Activated T-helper 1 cell treated with anti-CD3 and anti-CD28 coated beads, Interleukin-2, amount 50 U/mL, for 16 hours (primary cell): ENCODE results near the gene SIGLEC7.
"Not testable (repeated sequence)": the region's sequence is repeated elsewhere in the genome, so short reads cannot be mapped to it uniquely, and the experiment has no call there.

Experiments used
- DNase-seq, 2 donors: peaks; one replicate each; pipeline ENCODE4 v3.0.0-alpha.2; 2020; ENCODE audit warnings: low read depth in 1 of 2, low spot score in 1 of 2

Gene SIGLEC7

GRCh38 chr19:51137792-51138425, 4.2 kb upstream of the SIGLEC7 start:
- DNase-seq, result no peak

GRCh38 chr19:51138549-51138979, 3.5 kb upstream of the SIGLEC7 start:
- no peak for DNase-seq

- no peak for DNase-seq
Measured at GRCh38 chr19:51139299-51140014, 2.6 kb upstream of the SIGLEC7 start.

- DNase-seq, result no peak
Measured at GRCh38 chr19:51140441-51140840, 1.7 kb upstream of the SIGLEC7 start.

GRCh38 chr19:51141181-51141580, 920 bp upstream of the SIGLEC7 start:
- DNase-seq, result no peak

GRCh38 chr19:51142809-51143475, 841 bp downstream of the SIGLEC7 start:
- DNase-seq, result not testable (repeated sequence)

- DNase-seq, result no peak
Measured at GRCh38 chr19:51143486-51143885, 1.4 kb downstream of the SIGLEC7 start.

- DNase-seq, result no peak
Measured at GRCh38 chr19:51144482-51145045, 2.5 kb downstream of the SIGLEC7 start.

- no peak for DNase-seq
Measured at GRCh38 chr19:51145916-51146493, 3.9 kb downstream of the SIGLEC7 start.

- DNase-seq, result no peak
Measured at GRCh38 chr19:51146751-51147150, 4.7 kb downstream of the SIGLEC7 start.

- no peak for DNase-seq
Measured at GRCh38 chr19:51147663-51148062, 5.6 kb downstream of the SIGLEC7 start.

GRCh38 chr19:51148580-51148979, 6.5 kb downstream of the SIGLEC7 start:
- no peak for DNase-seq

GRCh38 chr19:51150627-51151026, 8.5 kb downstream of the SIGLEC7 start:
- DNase-seq, result no peak

GRCh38 chr19:51156710-51157109, 14.6 kb downstream of the SIGLEC7 start:
- DNase-seq, result no peak

- DNase-seq, result no peak
Measured at GRCh38 chr19:51157265-51157664, 15.2 kb downstream of the SIGLEC7 start.

GRCh38 chr19:51158474-51159129, 16.5 kb downstream of the SIGLEC7 start:
- DNase-seq, result peak; percentile 47 to 48

GRCh38 chr19:51159656-51160055, 17.6 kb downstream of the SIGLEC7 start:
- DNase-seq, result no peak

GRCh38 chr19:51161266-51161665, 19.2 kb downstream of the SIGLEC7 start:
- DNase-seq, result no peak

- DNase-seq, result no peak
Measured at GRCh38 chr19:51161867-51162496, 19.9 kb downstream of the SIGLEC7 start.

- no peak for DNase-seq
Measured at GRCh38 chr19:51163257-51163656, 21.2 kb downstream of the SIGLEC7 start.

GRCh38 chr19:51164215-51164614, 22.1 kb downstream of the SIGLEC7 start:
- DNase-seq, result no peak
